IMR-90 (cell line): ENCODE results near the gene CD3E. TPM values are rescaled to one million over a fixed set of nuclear protein-coding genes. Genes with fewer than 3 reads are reported as not detected.

Source experiments
- ATAC-seq: fragments of 200-7000 bp; cut with Tn5 transposase; 2 replicates; pipeline ENCODE4 v1.9.1; 2020; ENCODE audit warnings: low read depth, mild to moderate bottlenecking, moderate library complexity
- BruUV-seq: library from RNA; stranded (reverse); fragments of 400-500 nt; replicated peaks from 2 replicates; lab custom pipeline; 2021; lab: Mats Ljungman, UMichigan
- CTCF ChIA-PET: fragments of 300-600 bp; formaldehyde crosslinking; extraction: SDS; loops from one replicate; lab custom pipeline; 2021; ENCODE audit warnings: antibody characterized with exemption; lab: Yijun Ruan, JAX
- POLR2A ChIA-PET: fragments of 300-600 bp; sonication (Branson Sonifier 250); formaldehyde crosslinking; loops from one replicate; lab custom pipeline; 2022; ENCODE audit warnings: antibody characterized with exemption; ENCODE audit not compliant: unreplicated experiment; lab: Charles Lee
- DNase-seq: peaks from one replicate; pipeline ENCODE4 v3.0.0; 2013
- H2AFZ ChIP-seq: replicated peaks from 2 replicates; pipeline ENCODE3; 2013; ENCODE audit warnings: low read length, mild to moderate bottlenecking; ENCODE audit not compliant: poor library complexity
- H2AK5ac ChIP-seq: 2 replicates; pipeline ENCODE4 v1.6.1; 2013; ENCODE audit warnings: low read depth, low read length, inconsistent platforms
- H2AK9ac ChIP-seq: replicated peaks from 2 replicates; pipeline ENCODE3; 2013; ENCODE audit warnings: mild to moderate bottlenecking, low read depth, low read length, moderate library complexity; ENCODE audit not compliant: poor library complexity
- H2BK120ac ChIP-seq: 2 replicates; pipeline ENCODE4 v1.6.1; 2013; ENCODE audit warnings: low read depth, low read length, inconsistent platforms
- H2BK15ac ChIP-seq: 3 replicates; pipeline ENCODE4 v1.6.1; 2013; ENCODE audit warnings: low read depth, low read length, inconsistent platforms
- H2BK20ac ChIP-seq: 2 replicates; pipeline ENCODE4 v1.6.1; 2013; ENCODE audit warnings: low read depth, mild to moderate bottlenecking, inconsistent platforms, low read length, moderate library complexity
- H2BK5ac ChIP-seq: 2 replicates; pipeline ENCODE4 v1.6.1; 2013; ENCODE audit warnings: mild to moderate bottlenecking, low read depth, low read length, inconsistent platforms; ENCODE audit not compliant: poor library complexity, severe bottlenecking
- H3K14ac ChIP-seq: replicated peaks from 2 replicates; pipeline ENCODE4 v1.6.1; 2013; ENCODE audit warnings: low read depth, low read length, inconsistent platforms
- H3K18ac ChIP-seq: 2 replicates; pipeline ENCODE4 v1.6.1; 2013; ENCODE audit warnings: low read depth, low read length, control low read depth
- H3K23ac ChIP-seq: 2 replicates; pipeline ENCODE4 v1.6.1; 2013; ENCODE audit warnings: low read depth, low read length, inconsistent platforms
- H3K27ac ChIP-seq: 2 replicates; pipeline ENCODE4 v1.5.1; 2013; ENCODE audit warnings: mild to moderate bottlenecking, control low read depth, low read length; ENCODE audit not compliant: insufficient read depth
- H3K27me3 ChIP-seq: 2 replicates; pipeline ENCODE4 v1.6.1; 2013; ENCODE audit warnings: low read length; ENCODE audit not compliant: control insufficient read depth, insufficient read depth
- H3K36me3 ChIP-seq: 2 replicates; pipeline ENCODE4 v1.6.1; 2013; ENCODE audit warnings: low read length, mixed read lengths; ENCODE audit not compliant: control insufficient read depth, insufficient read depth
- H3K4ac ChIP-seq: 2 replicates; pipeline ENCODE4 v1.6.1; 2013; ENCODE audit warnings: low read depth, low read length, inconsistent platforms
- H3K4me1 ChIP-seq: 2 replicates; pipeline ENCODE4 v1.6.1; 2013; ENCODE audit warnings: low read length, mixed read lengths; ENCODE audit not compliant: control insufficient read depth, insufficient read depth
- H3K4me2 ChIP-seq: 2 replicates; pipeline ENCODE4 v1.6.1; 2013; ENCODE audit warnings: low read depth, mild to moderate bottlenecking, control low read depth, low read length, moderate library complexity
- H3K4me3 ChIP-seq: 2 replicates; pipeline ENCODE4 v1.5.1; 2013; ENCODE audit warnings: low read depth, mild to moderate bottlenecking, control low read depth, low read length, moderate library complexity; ENCODE audit not compliant: insufficient read depth
- H3K56ac ChIP-seq: 2 replicates; pipeline ENCODE4 v1.6.1; 2013; ENCODE audit warnings: low read length, inconsistent platforms; ENCODE audit not compliant: insufficient read depth; ENCODE audit errors: extremely low read depth
- H3K79me1 ChIP-seq, 2 experiments: 2 replicates each; pipeline ENCODE4 v1.6.1; 2013; ENCODE audit warnings: low read length in 2 of 2, inconsistent platforms in 1 of 2, low read depth in 1 of 2
- H3K9ac ChIP-seq: 2 replicates; pipeline ENCODE4 v1.6.1; 2013; ENCODE audit warnings: low read depth, low read length, control low read depth
- H3K9me1 ChIP-seq: 2 replicates; pipeline ENCODE4 v1.6.1; 2013; ENCODE audit warnings: low read length, inconsistent platforms; ENCODE audit not compliant: insufficient read depth
- H3K9me3 ChIP-seq: 2 replicates; pipeline ENCODE4 v1.6.1; 2013; ENCODE audit warnings: low read length; ENCODE audit not compliant: control insufficient read depth, insufficient read depth
- H4K20me1 ChIP-seq: 2 replicates; pipeline ENCODE4 v1.6.1; 2013; ENCODE audit warnings: low read length, inconsistent platforms; ENCODE audit not compliant: insufficient read depth
- H4K5ac ChIP-seq: 2 replicates; pipeline ENCODE4 v1.6.1; 2013; ENCODE audit warnings: mild to moderate bottlenecking, low read depth, low read length, control low read depth
- H4K8ac ChIP-seq, 2 experiments: 2 replicates each; pipeline ENCODE4 v1.6.1; 2013; ENCODE audit warnings: low read depth in 2 of 2, low read length in 2 of 2, control low read depth in 1 of 2, inconsistent platforms in 1 of 2
- H4K91ac ChIP-seq: 2 replicates; pipeline ENCODE4 v1.6.1; 2013; ENCODE audit warnings: low read depth, low read length, inconsistent platforms; ENCODE audit not compliant: insufficient read depth
- BHLHE40 ChIP-seq: fragments of 150-350 bp; IDR thresholded peaks from 2 replicates; pipeline ENCODE4 v1.6.1; 2016; ENCODE audit warnings: mild to moderate bottlenecking, low read depth, low read length
- CEBPB ChIP-seq: IDR thresholded peaks from 2 replicates; pipeline ENCODE4 v1.6.1; 2012; ENCODE audit warnings: low read depth, low read length, improper control_type of control experiment
- CHD1 ChIP-seq: IDR thresholded peaks from 2 replicates; pipeline ENCODE4 v1.6.1; 2012; ENCODE audit warnings: low read depth, low read length, improper control_type of control experiment
- CTCF ChIP-seq: conservative IDR thresholded peaks from 2 replicates; pipeline ENCODE4 v1.5.1; 2012; ENCODE audit warnings: mild to moderate bottlenecking, low read depth, low read length, improper control_type of control experiment
- ELK1 ChIP-seq: fragments of 150-350 bp; IDR thresholded peaks from 2 replicates; pipeline ENCODE4 v1.6.1; 2016; ENCODE audit warnings: low read depth, mild to moderate bottlenecking, low read length, moderate library complexity, borderline replicate concordance
- FOS ChIP-seq: fragments of 150-350 bp; IDR thresholded peaks from 2 replicates; pipeline ENCODE4 v1.6.1; 2016; ENCODE audit warnings: low read depth, low read length
- MAFK ChIP-seq: IDR thresholded peaks from 2 replicates; pipeline ENCODE4 v1.6.1; 2012; ENCODE audit warnings: low read depth, low read length, improper control_type of control experiment
- MAZ ChIP-seq: IDR thresholded peaks from 2 replicates; pipeline ENCODE4 v1.6.1; 2012; ENCODE audit warnings: low read depth, mild to moderate bottlenecking, low read length, improper control_type of control experiment, moderate library complexity, borderline replicate concordance
- MXI1 ChIP-seq: IDR thresholded peaks from 2 replicates; pipeline ENCODE4 v1.6.1; 2012; ENCODE audit warnings: low read depth, mild to moderate bottlenecking, low read length, moderate library complexity, borderline replicate concordance
- NFE2L2 ChIP-seq: fragments of 150-350 bp; IDR thresholded peaks from 2 replicates; pipeline ENCODE4 v1.6.1; 2016; ENCODE audit warnings: low read depth, mild to moderate bottlenecking, low read length
- POLR2A ChIP-seq: IDR thresholded peaks from 2 replicates; pipeline ENCODE4 v1.6.1; 2012; ENCODE audit warnings: mild to moderate bottlenecking, low read depth, low read length
- RAD21 ChIP-seq: IDR thresholded peaks from 2 replicates; pipeline ENCODE4 v1.6.1; 2012; ENCODE audit warnings: low read length, improper control_type of control experiment
- RCOR1 ChIP-seq: IDR thresholded peaks from 2 replicates; pipeline ENCODE4 v1.6.1; 2012; ENCODE audit warnings: mild to moderate bottlenecking, low read length, improper control_type of control experiment; ENCODE audit not compliant: insufficient replicate concordance
- RFX5 ChIP-seq: IDR thresholded peaks from 2 replicates; pipeline ENCODE4 v1.8.0; 2012; ENCODE audit warnings: low read depth, mild to moderate bottlenecking, low read length, moderate library complexity
- SMC3 ChIP-seq: fragments of 150-350 bp; IDR thresholded peaks from 2 replicates; pipeline ENCODE4 v1.6.1; 2016; ENCODE audit warnings: low read depth, mild to moderate bottlenecking, antibody characterized with exemption, low read length, moderate library complexity
- USF2 ChIP-seq: fragments of 150-350 bp; IDR thresholded peaks from 2 replicates; pipeline ENCODE4 v1.6.1; 2017; ENCODE audit warnings: mild to moderate bottlenecking, antibody characterized with exemption, low read length, low read depth
- WGBS, 2 experiments: methylation state at CpG; one replicate each; pipeline versions ENCODE4 v1.1.5 to v1.1.7; 2013; ENCODE audit warnings: missing lambda C conversion rate in 2 of 2; ENCODE audit not compliant: insufficient read length in 1 of 2; ENCODE audit errors: extremely low coverage in 2 of 2; 5-methylcytosine and 5-hydroxymethylcytosine counted together
- dilution Hi-C: fragments of 300-500 bp; cut with HindIII; formaldehyde crosslinking; loops from one replicate; pipeline ENCODE4 v1.14.3; 2018; ENCODE audit warnings: low sequenced_read_pairs; ENCODE audit not compliant: unreplicated experiment
- in situ Hi-C: fragments of 300-500 bp; cut with MboI; formaldehyde crosslinking; loops from 3 replicates; pipeline ENCODE4 v1.14.3; 2019; ENCODE audit warnings: low sequenced_read_pairs, inconsistent platforms, mixed read lengths
- intact Hi-C: fragments of 100-400 bp; cut with micrococcal nuclease; formaldehyde crosslinking; loops from 2 replicates; pipeline ENCODE4 v1.10.0; 2022
- polyA plus RNA-seq, 3 experiments: library from polyadenylated mRNA; depleted of rRNA; stranded (reverse); fragments of >200 nt; gene quantifications; 2 replicates each; pipeline ENCODE4 v1.2.3, GENCODE V29; 2012; ENCODE audit warnings: low replicate concordance in 1 of 3
- total RNA-seq: library from RNA; depleted of rRNA; stranded (reverse); fragments of >200 nt; gene quantifications from 2 replicates; pipeline ENCODE4 v1.2.3, GENCODE V29; 2012

Gene CD3E
- total and polyA plus RNA-seq, 2 of the 4 experiments (the other 2 are of a cell fraction): not detected

- Histone ChIP-seq H4K5ac (no peak overlapping the region), H3K23ac (no peak overlapping the region), H3K9ac (no peak overlapping the region), H2AK9ac (no peak overlapping the region), H2AFZ (no peak overlapping the region), H3K4me1 (no peaks in the 10 kb centered on the region), H3K56ac (no peak overlapping the region), H3K4ac (no peak overlapping the region), H2BK20ac (no peak overlapping the region), H3K27ac (no peak overlapping the region), H3K27me3 (peaks cover 15% of the 10 kb centered on the region), H3K4me2 (no peak overlapping the region), H2BK5ac (no peak overlapping the region), H3K9me3 (no peaks in the 10 kb centered on the region), H4K20me1 (no peaks in the 10 kb centered on the region), H2AK5ac (no peak overlapping the region), H4K8ac (no peak overlapping the region), H2BK15ac (no peak overlapping the region), H3K36me3 (no peaks in the 10 kb centered on the region), H4K91ac (no peak overlapping the region), H3K4me3 (no peak overlapping the region), H2BK120ac (no peak overlapping the region), H3K9me1 (no peaks in the 10 kb centered on the region), H3K79me1 (no peaks in the 10 kb centered on the region), H3K18ac (no peak overlapping the region), H3K14ac (no peak overlapping the region)
- in situ Hi-C loops: no loop called here
- CTCF ChIA-PET: no interaction called here
- DNase-seq (no peak), ATAC-seq (no peak)
- dilution Hi-C loops: no loop called here
- intact Hi-C loops: no loop called here
- WGBS, 2 experiments: no CpG with 5 or more reads among the region's 1 CpG
- no TSS peak for BruUV-seq
- TF ChIP-seq CHD1 (no peak), POLR2A (no peak), RAD21 (no peak), RFX5 (no peak), BHLHE40 (no peak), NFE2L2 (no peak), USF2 (no peak), MXI1 (no peak), CEBPB (no peak), MAZ (no peak), MAFK (no peak), SMC3 (no peak), CTCF (no peak), FOS (no peak), RCOR1 (no peak), ELK1 (no peak)
- POLR2A ChIA-PET: no interaction called here
Observed at GRCh38 chr11:118259138-118259537, 45.4 kb upstream of the CD3E start.
